Measurements from ENCODE around the gene OR51F2. TPM values are rescaled to one million over a fixed set of nuclear protein-coding genes. Genes with fewer than 3 reads are reported as not detected.
A peak's percentile ranks its signal among the peaks of the same experiment; 100 is the strongest.

OR51F2 gene
- total RNA-seq, 1 donor from 2014 or later, result not detected

- H3K36me3 Mint-ChIP-seq (ENCODE audit: low read depth), result no peaks in the 10 kb centered on the region
- no peak overlapping the region for H3K4me3 Mint-ChIP-seq
- no peaks in the 10 kb centered on the region for H3K4me1 Mint-ChIP-seq
- no peak overlapping the region for H3K27ac Mint-ChIP-seq (ENCODE audit: unreplicated experiment)
- no peak for TF ChIP-seq CTCF (conservative IDR thresholded peaks at IDR 0.05)
- H3K9me3 Mint-ChIP-seq, result no peaks in the 10 kb centered on the region
- DNase-seq (ENCODE audit: low read depth, low spot score), result no peak
- no peaks in the 10 kb centered on the region for H3K27me3 Mint-ChIP-seq (ENCODE audit: low read depth)
These were observed 12.6 kb upstream of the OR51F2 start for GRCh38 chr11:4808476-4808875.

- H3K27ac Mint-ChIP-seq (ENCODE audit: unreplicated experiment), result no peak overlapping the region
- TF ChIP-seq CTCF (conservative IDR thresholded peaks at IDR 0.05), result no peak
- H3K4me3 Mint-ChIP-seq, result no peak overlapping the region
- no peaks in the 10 kb centered on the region for H3K27me3 Mint-ChIP-seq (ENCODE audit: low read depth)
- no peaks in the 10 kb centered on the region for H3K4me1 Mint-ChIP-seq
- no peak for DNase-seq (ENCODE audit: low read depth, low spot score)
- no peaks in the 10 kb centered on the region for H3K36me3 Mint-ChIP-seq (ENCODE audit: low read depth)
- H3K9me3 Mint-ChIP-seq, result no peaks in the 10 kb centered on the region
These were observed 11.9 kb upstream of the OR51F2 start for GRCh38 chr11:4809246-4809645.

GRCh38 chr11:4825132-4825531, 4.0 kb downstream of the OR51F2 start:
- Mint-ChIP-seq H3K4me3 (no peak overlapping the region), H3K27me3 (ENCODE audit: low read depth) (no peaks in the 10 kb centered on the region), H3K9me3 (peaks cover 22% of the 10 kb centered on the region), H3K4me1 (peaks cover 16% of the 10 kb centered on the region), H3K36me3 (ENCODE audit: low read depth) (no peaks in the 10 kb centered on the region), H3K27ac (ENCODE audit: unreplicated experiment) (no peak overlapping the region)
- DNase-seq (ENCODE audit: low read depth, low spot score), result no peak
- no peak for TF ChIP-seq CTCF (conservative IDR thresholded peaks at IDR 0.05)

GRCh38 chr11:4826425-4826824, 5.3 kb downstream of the OR51F2 start:
- Mint-ChIP-seq H3K4me3 (no peak overlapping the region), H3K27me3 (ENCODE audit: low read depth) (no peaks in the 10 kb centered on the region), H3K27ac (ENCODE audit: unreplicated experiment) (no peak overlapping the region), H3K4me1 (peaks cover 16% of the 10 kb centered on the region), H3K9me3 (peaks cover 21% of the 10 kb centered on the region), H3K36me3 (ENCODE audit: low read depth) (no peaks in the 10 kb centered on the region)
- no peak for DNase-seq (ENCODE audit: low read depth, low spot score)
- peak; percentile 45 for TF ChIP-seq CTCF (conservative IDR thresholded peaks at IDR 0.05)

- Mint-ChIP-seq H3K9me3 (peaks cover 3% of the 10 kb centered on the region), H3K4me1 (no peaks in the 10 kb centered on the region), H3K4me3 (no peak overlapping the region), H3K27me3 (ENCODE audit: low read depth) (no peaks in the 10 kb centered on the region), H3K36me3 (ENCODE audit: low read depth) (no peaks in the 10 kb centered on the region), H3K27ac (ENCODE audit: unreplicated experiment) (no peak overlapping the region)
- no peak for DNase-seq (ENCODE audit: low read depth, low spot score)
- no peak for TF ChIP-seq CTCF (conservative IDR thresholded peaks at IDR 0.05)
These were observed 9.2 kb downstream of the OR51F2 start for GRCh38 chr11:4830346-4830745.

- Mint-ChIP-seq H3K4me1 (no peaks in the 10 kb centered on the region), H3K27me3 (ENCODE audit: low read depth) (no peaks in the 10 kb centered on the region), H3K27ac (ENCODE audit: unreplicated experiment) (no peak overlapping the region), H3K9me3 (no peaks in the 10 kb centered on the region), H3K36me3 (ENCODE audit: low read depth) (no peaks in the 10 kb centered on the region), H3K4me3 (no peak overlapping the region)
- DNase-seq (ENCODE audit: low read depth, low spot score), result no peak
- TF ChIP-seq CTCF (conservative IDR thresholded peaks at IDR 0.05), result no peak
These were observed 9.8 kb downstream of the OR51F2 start for GRCh38 chr11:4830909-4831308.

All from neural crest cell (in vitro differentiated cells).